ENCODE measurements around the gene RBM39. TPM values are rescaled to one million over a fixed set of nuclear protein-coding genes. Genes with fewer than 3 reads are reported as not detected.

RBM39 gene
- total RNA-seq, 1 experiment from 2014 or later = 347 TPM

DNA sequence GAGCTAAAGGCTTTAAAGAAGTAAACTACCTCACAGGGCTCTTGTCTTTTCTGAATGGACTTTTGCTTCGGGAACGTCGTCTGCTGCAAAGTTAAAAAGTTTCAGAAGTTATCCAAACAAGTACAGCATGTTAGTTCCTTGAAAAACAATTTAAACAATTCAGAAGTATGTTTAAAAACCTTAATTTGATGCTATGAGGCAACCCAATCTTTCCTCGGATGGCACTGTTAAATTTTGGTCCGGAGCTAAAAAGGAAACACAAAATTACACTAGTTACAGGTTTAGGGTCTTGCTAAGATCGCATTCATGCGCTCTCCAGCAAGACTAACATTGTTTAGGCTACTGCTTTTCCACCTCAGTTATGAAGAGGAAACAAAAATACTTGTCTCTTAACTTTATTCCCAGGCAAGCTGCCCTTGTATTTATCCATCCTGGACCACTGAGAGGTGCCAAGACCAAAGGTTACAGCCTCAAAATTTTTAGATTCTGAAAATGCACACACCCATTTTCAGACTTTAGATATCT, 12.7 kb downstream of the RBM39 start:
- Histone ChIP-seq H4K20me1 (ENCODE audit: control insufficient read depth, insufficient read depth, insufficient read length) (no peaks in the 10 kb centered on the region), H3K79me1 (ENCODE audit: insufficient read depth, low read depth, low read length, poor library complexity, severe bottlenecking) (peaks cover 9% of the 10 kb centered on the region), H3K9ac (ENCODE audit: extremely low read depth, insufficient read length, low read length) (no peak overlapping the region), H2BK20ac (ENCODE audit: low read depth, low read length, poor library complexity, severe bottlenecking) (no peak overlapping the region), H3K4me1 (ENCODE audit: insufficient read depth, low read length) (no peaks in the 10 kb centered on the region), H2BK5ac (ENCODE audit: insufficient read length, low read length) (no peak overlapping the region), H3K79me2 (ENCODE audit: insufficient read depth, low read length) (peaks cover 4% of the 10 kb centered on the region; the same call in 1 of the 2 replicates), H2BK15ac (ENCODE audit: low read depth, low read length) (no peak overlapping the region), H3K18ac (ENCODE audit: insufficient read length, low read depth, low read length) (no peak overlapping the region), H3K27ac (ENCODE audit: insufficient read length, low read depth, low read length) (no peak overlapping the region), H3K14ac (ENCODE audit: insufficient read depth, low read length) (no peak overlapping the region), H4K8ac (replicated peaks; ENCODE audit: insufficient read length, low read depth, low read length) (no peak overlapping the region), H3K23ac (ENCODE audit: insufficient read length, low read depth, low read length) (no peak overlapping the region), H3K27me3 (ENCODE audit: insufficient read depth, low read length) (no peaks in the 10 kb centered on the region), H3K23me2 (ENCODE audit: insufficient read length, low read depth, low read length, poor library complexity, severe bottlenecking) (no peaks in the 10 kb centered on the region), H2AK5ac (ENCODE audit: insufficient read length, low read length) (no peak overlapping the region), H2BK120ac (ENCODE audit: low read depth, low read length, poor library complexity, severe bottlenecking) (no peak overlapping the region), H4K91ac (ENCODE audit: insufficient read length, low read depth, low read length) (no peak overlapping the region), H3K9me3 (ENCODE audit: control insufficient read depth, low read depth, low read length) (no peaks in the 10 kb centered on the region), H2AFZ (ENCODE audit: low read length) (no peak overlapping the region), H3K4ac (ENCODE audit: low read depth, low read length) (no peak overlapping the region), H3K56ac (ENCODE audit: insufficient read length, low read depth, low read length) (no peak overlapping the region), H3K4me2 (ENCODE audit: insufficient read depth, insufficient read length, low read length) (no peak overlapping the region), H3T11ph (ENCODE audit: low read length) (no peak overlapping the region), H4K5ac (ENCODE audit: insufficient read length, low read depth, low read length) (no peak overlapping the region), H2BK12ac (ENCODE audit: insufficient read length, low read depth, low read length) (no peak overlapping the region)
- TF ChIP-seq CTCF (conservative IDR thresholded peaks at IDR 0.05) = no peak
- H3K36me3 Mint-ChIP-seq (ENCODE audit: insufficient read depth in 1 of 3, low read depth in 3 of 3) = peaks cover 58 to 95% (median 94%) of the 10 kb centered on the region in 3 experiments
- 0 out of 4 replicates have a peak, but pooled peaks cover 0 to 1% of the 10 kb centered on the region in 2 experiments for H3K4me1 Mint-ChIP-seq
- H3K27ac Mint-ChIP-seq = no peak overlapping the region; a peak in 1 of 7 replicates
- no peaks in the 10 kb centered on the region for H3K9me3 Mint-ChIP-seq
- DNase-seq = no peak
- no peak overlapping the region for H3K4me3 Mint-ChIP-seq
- no CpG with 5 or more reads among the region's 7 CpGs for WGBS (ENCODE audit: extremely low coverage, insufficient read length, low lambda C conversion rate)
- no peaks in the 10 kb centered on the region; the same call in 1 of the 2 replicates for H3K27me3 Mint-ChIP-seq (ENCODE audit: low read depth)

Data from H9 (cell line).